ENCODE results near the gene PLXNA1. TPM values are rescaled to one million over a fixed set of nuclear protein-coding genes. Genes with fewer than 3 reads are reported as not detected.

PLXNA1 gene
- polyA plus RNA-seq, 1 of the 3 experiments (the other 2 are of a cell fraction), result 48.1 TPM

GRCh38 chr3:126990890-126991289, 8.0 kb downstream of the PLXNA1 start:
- H3K79me2 ChIP-seq (ENCODE audit: insufficient read depth), result peaks cover 100% of the 10 kb centered on the region
- no peaks in the 10 kb centered on the region for H3K9me3 ChIP-seq
- no peak overlapping the region for H2AFZ ChIP-seq (ENCODE audit: low read depth)
- H3K9ac ChIP-seq, result no peak overlapping the region
- no peak for DNase-seq
- H3K36me3 ChIP-seq (replicated peaks in 1 of 2; ENCODE audit: control insufficient read depth in 1 of 2, insufficient read depth in 2 of 2, low read length in 1 of 2), result peaks cover 0 to 54% of the 10 kb centered on the region in 2 experiments
- H3F3A ChIP-seq (replicated peaks; ENCODE audit: insufficient read depth), result no peaks in the 10 kb centered on the region
- no peak overlapping the region for H3K27ac ChIP-seq (ENCODE audit: low read depth in 2 of 2, low read length in 1 of 2)
- H3K4me1 ChIP-seq (ENCODE audit: control insufficient read depth in 1 of 2, insufficient read depth in 2 of 2, low read depth in 1 of 2, low read length in 1 of 2), result peaks cover 8 to 18% of the 10 kb centered on the region in 2 experiments; a peak in 2 of 4 replicates
- TF ChIP-seq RFX5 (IDR thresholded peaks at IDR 0.05; ENCODE audit: low read length) (no peak), YY1 (IDR thresholded peaks at IDR 0.05; ENCODE audit: low read depth) (no peak), EP300 (IDR thresholded peaks at IDR 0.05; ENCODE audit: borderline replicate concordance in 1 of 2, low read depth in 1 of 2, low read length in 1 of 2) (no peak), CHD2 (IDR thresholded peaks at IDR 0.05; ENCODE audit: low read length, partially characterized antibody) (no peak)
- H3K27me3 ChIP-seq (ENCODE audit: insufficient read depth), result no peaks in the 10 kb centered on the region
- ChIA-PET POLR2A (no interaction called here), CTCF (no interaction called here)
- no peaks in the 10 kb centered on the region for H3K9me2 ChIP-seq
- no peak overlapping the region for H3K4me2 ChIP-seq
- 96% methylated on average over 5 of the region's 5 CpGs for WGBS (ENCODE audit: low lambda C conversion rate)
- H3K4me3 ChIP-seq (ENCODE audit: low read depth in 2 of 2, low read length in 1 of 2), result no peak overlapping the region
- H4K20me1 ChIP-seq (ENCODE audit: insufficient read depth), result peaks cover 100% of the 10 kb centered on the region

DNA sequence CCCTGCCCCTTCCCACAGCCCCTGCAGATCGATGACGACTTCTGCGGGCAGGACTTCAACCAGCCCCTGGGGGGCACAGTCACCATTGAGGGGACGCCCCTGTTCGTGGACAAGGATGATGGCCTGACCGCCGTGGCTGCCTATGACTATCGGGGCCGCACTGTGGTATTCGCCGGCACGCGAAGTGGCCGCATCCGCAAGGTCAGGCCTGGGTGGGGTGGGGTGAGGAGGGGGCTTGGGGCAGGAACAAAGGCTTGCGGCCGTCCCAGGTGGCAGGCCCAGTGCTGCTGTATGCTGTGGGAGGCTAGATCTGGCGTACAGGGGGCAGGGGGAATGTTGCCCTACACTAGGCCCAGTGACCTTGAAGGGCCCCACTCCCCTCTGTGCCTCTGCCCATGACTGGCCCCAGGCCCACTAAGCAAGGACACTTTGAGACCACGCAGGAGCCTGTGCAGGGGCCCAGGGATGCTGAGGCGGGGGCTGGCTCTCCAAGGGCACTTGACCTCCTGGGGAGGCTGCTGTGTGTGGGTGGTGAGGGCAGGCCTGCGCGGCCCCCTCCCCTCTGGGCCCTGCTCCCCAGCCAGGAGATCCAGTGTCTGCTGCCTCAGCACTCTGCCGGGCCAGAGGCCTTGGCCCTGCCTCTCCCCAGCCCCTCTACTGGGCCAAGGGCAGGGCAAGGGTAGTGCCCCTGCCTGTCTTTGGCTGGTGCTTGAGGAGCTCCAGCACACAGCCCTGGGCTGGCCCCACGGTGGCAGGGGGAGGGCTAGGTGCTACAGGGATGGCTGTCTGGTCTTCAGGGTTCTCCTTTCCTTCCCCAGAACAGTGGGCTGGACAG, 8.7 kb downstream of the PLXNA1 start:
- Histone ChIP-seq H4K20me1 (ENCODE audit: insufficient read depth) (peaks cover 100% of the 10 kb centered on the region), H3K9me2 (no peaks in the 10 kb centered on the region), H3K4me1 (ENCODE audit: control insufficient read depth in 1 of 2, insufficient read depth in 2 of 2, low read depth in 1 of 2, low read length in 1 of 2) (peaks cover 4 to 11% of the 10 kb centered on the region in 2 experiments; a peak in 2 of 4 replicates), H3K27me3 (ENCODE audit: insufficient read depth) (no peaks in the 10 kb centered on the region), H3F3A (replicated peaks; ENCODE audit: insufficient read depth) (no peaks in the 10 kb centered on the region), H3K36me3 (replicated peaks in 1 of 2; ENCODE audit: control insufficient read depth in 1 of 2, insufficient read depth in 2 of 2, low read length in 1 of 2) (peaks cover 0 to 56% of the 10 kb centered on the region in 2 experiments), H3K4me2 (no peak overlapping the region), H3K9ac (no peak overlapping the region), H3K4me3 (ENCODE audit: low read depth in 2 of 2, low read length in 1 of 2) (no peak overlapping the region), H3K79me2 (ENCODE audit: insufficient read depth) (peaks cover 100% of the 10 kb centered on the region), H3K27ac (ENCODE audit: low read depth in 2 of 2, low read length in 1 of 2) (no peak overlapping the region; a peak in 1 of 4 replicates), H2AFZ (ENCODE audit: low read depth) (no peak overlapping the region), H3K9me3 (no peaks in the 10 kb centered on the region)
- no peak for DNase-seq
- 93% methylated on average over 15 of the region's 24 CpGs for WGBS (ENCODE audit: low lambda C conversion rate)
- TF ChIP-seq EP300 (IDR thresholded peaks at IDR 0.05; ENCODE audit: borderline replicate concordance in 1 of 2, low read depth in 1 of 2, low read length in 1 of 2), result no peak
- no peak for TF ChIP-seq FOXM1 (IDR thresholded peaks at IDR 0.05; ENCODE audit: low read depth)
- TF ChIP-seq TCF12 (IDR thresholded peaks at IDR 0.05), result no peak
- TF ChIP-seq GATA2 (CRISPR knock-in tag; IDR thresholded peaks at IDR 0.05), result no peak
- no peak for TF ChIP-seq CHD2 (IDR thresholded peaks at IDR 0.05; ENCODE audit: low read length, partially characterized antibody)
- TF ChIP-seq GABPA (IDR thresholded peaks at IDR 0.05; ENCODE audit: low read depth), result no peak
- no peak for TF ChIP-seq ELF1 (IDR thresholded peaks at IDR 0.05)
- no peak for TF ChIP-seq EZH2phosphoT487 (IDR thresholded peaks at IDR 0.05; ENCODE audit: borderline replicate concordance, low read depth)
- no peak for TF ChIP-seq RFX5 (IDR thresholded peaks at IDR 0.05; ENCODE audit: low read length)
- no peak for TF ChIP-seq YY1 (IDR thresholded peaks at IDR 0.05; ENCODE audit: low read depth)
- TF ChIP-seq USF1 (IDR thresholded peaks at IDR 0.05; ENCODE audit: borderline replicate concordance, low read depth), result no peak
- no peak for TF ChIP-seq JUND (IDR thresholded peaks at IDR 0.05)
- no peak for TF ChIP-seq SIN3A (IDR thresholded peaks at IDR 0.05; ENCODE audit: borderline replicate concordance, low read depth, low read length)
- no peak for TF ChIP-seq RAD21 (IDR thresholded peaks at IDR 0.05; ENCODE audit: low read length)
- POLR2A ChIA-PET, result interaction anchor here (0.6 to 1.5 kb wide), 2 partner anchors 15 to 419 kb away, joined by 3 read pairs; no protein-coding TSS in a partner anchor
- CTCF ChIA-PET, result interaction anchor here (1.2 to 1.9 kb wide), 5 partner anchors 8 to 463 kb away, joined by 3 to 12 read pairs (median 4); partner anchors contain the start of gene PLXNA1

Data from SK-N-SH (cell line).